K562 (cell line): ENCODE measurements around the gene YIF1A. TPM values are rescaled to one million over a fixed set of nuclear protein-coding genes. Genes with fewer than 3 reads are reported as not detected.

ENCODE experiments used
- GTF2E2 ChIP-seq: fragments of 200-800 bp; sonication (Bioruptor generic); IDR thresholded peaks from 2 replicates; pipeline ENCODE4 v1.6.1; 2016; ENCODE audit warnings: missing genetic modification characterization, missing compliant biosample characterization
- NFRKB ChIP-seq: fragments of 450-650 bp; IDR thresholded peaks from 2 replicates; pipeline ENCODE4 v1.6.1; 2016; ENCODE audit warnings: low read depth
- NRF1 ChIP-seq, 2 experiments: fragments of 450-650 bp; IDR thresholded peaks in 1 of 2; conservative IDR thresholded peaks in 1 of 2; 2 replicates each; pipeline ENCODE4 v1.6.1; 2014; ENCODE audit warnings: mild to moderate bottlenecking in 2 of 2
- POLR2H ChIP-seq: IDR thresholded peaks from 2 replicates; pipeline ENCODE4 v1.6.1; 2016; ENCODE audit warnings: missing genetic modification characterization, low read depth, mild to moderate bottlenecking, control low read depth, missing compliant biosample characterization, moderate library complexity
- RBM22 ChIP-seq: fragments of 200-400 bp; formaldehyde crosslinking; IDR thresholded peaks from 2 replicates; pipeline ENCODE4 v1.6.1; 2018; ENCODE audit warnings: low read length, low read depth; ENCODE audit not compliant: poor library complexity, severe bottlenecking
- SMAD1 ChIP-seq: fragments of 150-350 bp; IDR thresholded peaks from 2 replicates; pipeline ENCODE4 v1.6.1; 2014; ENCODE audit warnings: low read length, low read depth; ENCODE audit not compliant: partially characterized antibody
- polyA plus RNA-seq, 8 experiments: library from polyadenylated mRNA; depleted of rRNA in 4 of 8; stranded (reverse) in 5 of 8; unstranded in 3 of 8; fragments of >200 nt; fragmentation: Nextera tagmentation in 2 of 8; fragmentation: Illumina TruSeq in 1 of 8; extraction: Ambion mirVana in 2 of 8; extraction: Trizol in 1 of 8; gene quantifications; 2 replicates each; pipeline versions ENCODE4 v1.2.1 to v1.2.3, GENCODE V29; 2011 to 2014; ENCODE audit warnings: inconsistent platforms in 1 of 8, missing spikeins in 1 of 8
- total RNA-seq, 7 experiments: library from RNA; depleted of rRNA in 6 of 7; stranded (reverse); fragments of >200 nt in 6 of 7; fragmentation: Illumina TruSeq in 2 of 7; extraction: Trizol in 2 of 7; gene quantifications; 2 replicates each; pipeline versions ENCODE4 v1.2.1 to v1.2.3, GENCODE V29; 2011 to 2021; ENCODE audit warnings: low replicate concordance in 1 of 7
- TF ChIP-seq, protein P1 (sequence below): fragments of 200-600 bp; sonication (generic); IDR thresholded peaks from one replicate; pipeline ENCODE4 v1.6.1; 2012; ENCODE audit warnings: mild to moderate bottlenecking, low read depth, low read length, inconsistent platforms

The YIF1A gene
- total and polyA plus RNA-seq, 9 of the 15 experiments (the other 6 are each of a cell fraction or from before 2014, with no cell fraction given) = 8.6 to 121 (median 77.2) TPM

DNA sequence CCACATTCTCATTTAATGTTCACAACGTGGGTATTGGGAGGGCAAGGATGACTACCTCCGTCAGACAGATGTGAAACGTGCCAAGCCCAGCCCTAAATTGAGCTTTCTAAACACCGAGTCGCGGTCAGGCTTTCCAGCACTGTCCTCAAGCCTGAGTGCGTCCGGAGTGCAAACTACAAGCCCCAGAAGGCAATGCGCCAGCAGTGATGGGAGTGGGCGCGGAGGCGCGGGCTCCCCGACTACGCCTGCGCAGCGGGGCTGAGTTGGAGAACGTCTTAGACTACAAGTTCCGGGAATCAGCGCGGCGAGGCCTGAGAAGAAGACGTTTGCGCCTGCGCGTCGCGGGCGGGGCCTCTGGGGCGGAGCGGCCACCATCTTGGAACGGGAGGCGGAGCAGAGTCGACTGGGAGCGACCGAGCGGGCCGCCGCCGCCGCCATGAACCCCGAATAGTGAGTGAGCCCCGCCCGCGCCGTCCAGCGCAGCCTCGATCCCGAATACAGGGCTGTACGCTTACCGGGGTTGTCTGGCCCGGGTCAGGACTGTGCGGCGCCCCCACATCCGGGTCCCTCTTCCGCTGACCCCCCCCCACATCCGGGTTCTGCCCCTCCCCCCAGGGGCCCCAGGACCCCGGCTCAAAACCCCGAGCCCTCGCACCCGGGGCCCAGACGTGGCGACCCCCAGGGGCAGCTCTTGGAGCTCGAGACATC lies 20.5 kb downstream of the YIF1A start, which contains the start of gene RAB1B (continued):
- TF ChIP-seq, protein P1, sequence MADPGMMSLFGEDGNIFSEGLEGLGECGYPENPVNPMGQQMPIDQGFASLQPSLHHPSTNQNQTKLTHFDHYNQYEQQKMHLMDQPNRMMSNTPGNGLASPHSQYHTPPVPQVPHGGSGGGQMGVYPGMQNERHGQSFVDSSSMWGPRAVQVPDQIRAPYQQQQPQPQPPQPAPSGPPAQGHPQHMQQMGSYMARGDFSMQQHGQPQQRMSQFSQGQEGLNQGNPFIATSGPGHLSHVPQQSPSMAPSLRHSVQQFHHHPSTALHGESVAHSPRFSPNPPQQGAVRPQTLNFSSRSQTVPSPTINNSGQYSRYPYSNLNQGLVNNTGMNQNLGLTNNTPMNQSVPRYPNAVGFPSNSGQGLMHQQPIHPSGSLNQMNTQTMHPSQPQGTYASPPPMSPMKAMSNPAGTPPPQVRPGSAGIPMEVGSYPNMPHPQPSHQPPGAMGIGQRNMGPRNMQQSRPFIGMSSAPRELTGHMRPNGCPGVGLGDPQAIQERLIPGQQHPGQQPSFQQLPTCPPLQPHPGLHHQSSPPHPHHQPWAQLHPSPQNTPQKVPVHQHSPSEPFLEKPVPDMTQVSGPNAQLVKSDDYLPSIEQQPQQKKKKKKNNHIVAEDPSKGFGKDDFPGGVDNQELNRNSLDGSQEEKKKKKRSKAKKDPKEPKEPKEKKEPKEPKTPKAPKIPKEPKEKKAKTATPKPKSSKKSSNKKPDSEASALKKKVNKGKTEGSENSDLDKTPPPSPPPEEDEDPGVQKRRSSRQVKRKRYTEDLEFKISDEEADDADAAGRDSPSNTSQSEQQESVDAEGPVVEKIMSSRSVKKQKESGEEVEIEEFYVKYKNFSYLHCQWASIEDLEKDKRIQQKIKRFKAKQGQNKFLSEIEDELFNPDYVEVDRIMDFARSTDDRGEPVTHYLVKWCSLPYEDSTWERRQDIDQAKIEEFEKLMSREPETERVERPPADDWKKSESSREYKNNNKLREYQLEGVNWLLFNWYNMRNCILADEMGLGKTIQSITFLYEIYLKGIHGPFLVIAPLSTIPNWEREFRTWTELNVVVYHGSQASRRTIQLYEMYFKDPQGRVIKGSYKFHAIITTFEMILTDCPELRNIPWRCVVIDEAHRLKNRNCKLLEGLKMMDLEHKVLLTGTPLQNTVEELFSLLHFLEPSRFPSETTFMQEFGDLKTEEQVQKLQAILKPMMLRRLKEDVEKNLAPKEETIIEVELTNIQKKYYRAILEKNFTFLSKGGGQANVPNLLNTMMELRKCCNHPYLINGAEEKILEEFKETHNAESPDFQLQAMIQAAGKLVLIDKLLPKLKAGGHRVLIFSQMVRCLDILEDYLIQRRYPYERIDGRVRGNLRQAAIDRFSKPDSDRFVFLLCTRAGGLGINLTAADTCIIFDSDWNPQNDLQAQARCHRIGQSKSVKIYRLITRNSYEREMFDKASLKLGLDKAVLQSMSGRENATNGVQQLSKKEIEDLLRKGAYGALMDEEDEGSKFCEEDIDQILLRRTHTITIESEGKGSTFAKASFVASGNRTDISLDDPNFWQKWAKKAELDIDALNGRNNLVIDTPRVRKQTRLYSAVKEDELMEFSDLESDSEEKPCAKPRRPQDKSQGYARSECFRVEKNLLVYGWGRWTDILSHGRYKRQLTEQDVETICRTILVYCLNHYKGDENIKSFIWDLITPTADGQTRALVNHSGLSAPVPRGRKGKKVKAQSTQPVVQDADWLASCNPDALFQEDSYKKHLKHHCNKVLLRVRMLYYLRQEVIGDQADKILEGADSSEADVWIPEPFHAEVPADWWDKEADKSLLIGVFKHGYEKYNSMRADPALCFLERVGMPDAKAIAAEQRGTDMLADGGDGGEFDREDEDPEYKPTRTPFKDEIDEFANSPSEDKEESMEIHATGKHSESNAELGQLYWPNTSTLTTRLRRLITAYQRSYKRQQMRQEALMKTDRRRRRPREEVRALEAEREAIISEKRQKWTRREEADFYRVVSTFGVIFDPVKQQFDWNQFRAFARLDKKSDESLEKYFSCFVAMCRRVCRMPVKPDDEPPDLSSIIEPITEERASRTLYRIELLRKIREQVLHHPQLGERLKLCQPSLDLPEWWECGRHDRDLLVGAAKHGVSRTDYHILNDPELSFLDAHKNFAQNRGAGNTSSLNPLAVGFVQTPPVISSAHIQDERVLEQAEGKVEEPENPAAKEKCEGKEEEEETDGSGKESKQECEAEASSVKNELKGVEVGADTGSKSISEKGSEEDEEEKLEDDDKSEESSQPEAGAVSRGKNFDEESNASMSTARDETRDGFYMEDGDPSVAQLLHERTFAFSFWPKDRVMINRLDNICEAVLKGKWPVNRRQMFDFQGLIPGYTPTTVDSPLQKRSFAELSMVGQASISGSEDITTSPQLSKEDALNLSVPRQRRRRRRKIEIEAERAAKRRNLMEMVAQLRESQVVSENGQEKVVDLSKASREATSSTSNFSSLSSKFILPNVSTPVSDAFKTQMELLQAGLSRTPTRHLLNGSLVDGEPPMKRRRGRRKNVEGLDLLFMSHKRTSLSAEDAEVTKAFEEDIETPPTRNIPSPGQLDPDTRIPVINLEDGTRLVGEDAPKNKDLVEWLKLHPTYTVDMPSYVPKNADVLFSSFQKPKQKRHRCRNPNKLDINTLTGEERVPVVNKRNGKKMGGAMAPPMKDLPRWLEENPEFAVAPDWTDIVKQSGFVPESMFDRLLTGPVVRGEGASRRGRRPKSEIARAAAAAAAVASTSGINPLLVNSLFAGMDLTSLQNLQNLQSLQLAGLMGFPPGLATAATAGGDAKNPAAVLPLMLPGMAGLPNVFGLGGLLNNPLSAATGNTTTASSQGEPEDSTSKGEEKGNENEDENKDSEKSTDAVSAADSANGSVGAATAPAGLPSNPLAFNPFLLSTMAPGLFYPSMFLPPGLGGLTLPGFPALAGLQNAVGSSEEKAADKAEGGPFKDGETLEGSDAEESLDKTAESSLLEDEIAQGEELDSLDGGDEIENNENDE = no peak
- peak; percentile 99 for TF ChIP-seq NRF1 (conservative IDR thresholded peaks at IDR 0.05 in 1 of 2, IDR thresholded peaks at IDR 0.05 in 1 of 2)
- TF ChIP-seq GTF2E2 = peak; percentile 46; the same call in 1 of the 2 replicates
- TF ChIP-seq POLR2H (tag) = peak; percentile 78
- no peak for TF ChIP-seq SMAD1
- TF ChIP-seq NFRKB = no peak
- peak; percentile 25 for TF ChIP-seq RBM22
